Gastrocnemius medialis (tissue), 4 donors: ENCODE measurements around the gene RPL10A. TPM values are rescaled to one million over a fixed set of nuclear protein-coding genes. Genes with fewer than 3 reads are reported as not detected.

Experiments
- ATAC-seq, 2 donors: fragments of 150-250 bp; one replicate each; pipeline ENCODE4 v1.9.1; 2016
- DNase-seq, 2 donors: peaks; one replicate each; pipeline ENCODE4 v3.0.0-alpha.2; 2019
- H3K27ac ChIP-seq, 4 donors: fragments of 200-600 bp; sonication (generic); 1 replicate in 1 of 4; 2 replicates in 3 of 4; pipeline ENCODE4 v1.5.1; 2016 to 2018; ENCODE audit warnings: mild to moderate bottlenecking in 2 of 4, moderate library complexity in 1 of 4
- H3K27me3 ChIP-seq, 3 donors: fragments of 200-600 bp; sonication (generic) in 2 of 3; 1 replicate in 1 of 3; 2 replicates in 2 of 3; pipeline versions ENCODE4 v1.5.1 to v1.6.0; 2016 to 2019; ENCODE audit warnings: mild to moderate bottlenecking in 1 of 3, moderate library complexity in 1 of 3
- H3K36me3 ChIP-seq, 2 donors: fragments of 200-600 bp; sonication (generic) in 1 of 2; one replicate each; pipeline ENCODE4 v1.5.1; 2017 to 2018
- H3K4me1 ChIP-seq, 2 donors: fragments of 200-600 bp; sonication (generic) in 1 of 2; one replicate each; pipeline ENCODE4 v1.5.1; 2016 to 2017; ENCODE audit warnings: mild to moderate bottlenecking in 2 of 2
- H3K4me3 ChIP-seq, 4 donors: fragments of 200-600 bp; sonication (generic) in 3 of 4; 1 replicate in 1 of 4; 2 replicates in 3 of 4; pipeline ENCODE4 v1.5.1; 2016 to 2019; ENCODE audit warnings: mild to moderate bottlenecking in 2 of 4
- H3K9me3 ChIP-seq, 3 donors: fragments of 200-600 bp; sonication (generic) in 2 of 3; 1 replicate in 1 of 3; 2 replicates in 2 of 3; pipeline ENCODE4 v1.5.1; 2016 to 2019
- POLR2A ChIP-seq, 2 donors: fragments of 450-650 bp; IDR thresholded peaks; one replicate each; pipeline ENCODE4 v1.6.1; 2017; ENCODE audit warnings: antibody characterized with exemption in 2 of 2, mild to moderate bottlenecking in 2 of 2, moderate library complexity in 2 of 2
- in situ Hi-C, 4 donors: fragments of 200-750 bp; cut with MboI; loops; one replicate each; pipeline versions ENCODE4 v1.15.0 to v1.8.0; 2017; ENCODE audit warnings: low sequenced_read_pairs in 4 of 4
- intact Hi-C: fragments of 100-400 bp; cut with DNase I; formaldehyde crosslinking; loops from one replicate; pipeline ENCODE4 v1.15.1; 2023; ENCODE audit warnings: low total_unique reads
- total RNA-seq, 4 donors: library from RNA; depleted of rRNA; stranded (reverse); fragments of >200 nt; gene quantifications; one replicate each; pipeline versions ENCODE4 v1.1.0 to v1.2.3, GENCODE V29; 2016
- TF ChIP-seq, protein P1 (sequence below), 5 experiments: fragments of 450-650 bp in 3 of 5; fragments of 200-600 bp in 2 of 5; sonication (generic) in 2 of 5; IDR thresholded peaks in 4 of 5; conservative IDR thresholded peaks in 1 of 5; 1 replicate in 4 of 5; 2 replicates in 1 of 5; pipeline ENCODE4 v1.5.1; 2016 to 2019; ENCODE audit warnings: antibody characterized with exemption in 5 of 5, mild to moderate bottlenecking in 3 of 5, moderate library complexity in 3 of 5

Gene RPL10A
- total RNA-seq, 4 donors from 2014 or later = 772 to 1,014 (median 808) TPM

DNA sequence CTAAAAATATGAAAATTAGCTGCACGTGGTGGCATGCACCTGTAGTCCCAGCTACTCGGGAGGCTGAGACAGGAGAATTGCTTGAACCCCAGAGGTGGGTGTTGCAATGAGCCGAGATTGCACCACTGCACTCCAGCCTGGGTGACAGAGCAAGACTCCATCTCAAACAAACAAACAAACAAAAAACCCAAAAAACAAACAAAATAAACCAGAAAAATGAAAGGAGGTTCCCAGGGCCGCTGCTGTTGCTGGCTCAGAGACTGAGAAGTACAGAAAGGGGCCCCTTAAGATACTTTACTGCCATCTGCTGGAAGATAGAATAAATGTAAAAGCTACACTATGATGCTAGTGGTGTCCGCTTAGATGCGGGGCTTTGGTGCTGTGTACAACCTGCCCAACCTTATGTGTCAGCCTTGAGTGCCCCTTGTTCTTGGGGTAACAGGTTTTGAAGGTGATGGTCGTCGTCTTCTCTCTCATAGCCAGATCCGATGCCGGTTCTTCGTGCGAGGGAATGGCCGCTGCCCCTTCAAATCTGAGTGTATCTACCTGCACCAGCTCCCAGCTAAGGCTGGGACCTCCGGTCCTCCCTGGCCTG, 18.8 kb upstream of the RPL10A start:
- no peaks in the 10 kb centered on the region for H3K36me3 ChIP-seq
- TF ChIP-seq, protein P1, sequence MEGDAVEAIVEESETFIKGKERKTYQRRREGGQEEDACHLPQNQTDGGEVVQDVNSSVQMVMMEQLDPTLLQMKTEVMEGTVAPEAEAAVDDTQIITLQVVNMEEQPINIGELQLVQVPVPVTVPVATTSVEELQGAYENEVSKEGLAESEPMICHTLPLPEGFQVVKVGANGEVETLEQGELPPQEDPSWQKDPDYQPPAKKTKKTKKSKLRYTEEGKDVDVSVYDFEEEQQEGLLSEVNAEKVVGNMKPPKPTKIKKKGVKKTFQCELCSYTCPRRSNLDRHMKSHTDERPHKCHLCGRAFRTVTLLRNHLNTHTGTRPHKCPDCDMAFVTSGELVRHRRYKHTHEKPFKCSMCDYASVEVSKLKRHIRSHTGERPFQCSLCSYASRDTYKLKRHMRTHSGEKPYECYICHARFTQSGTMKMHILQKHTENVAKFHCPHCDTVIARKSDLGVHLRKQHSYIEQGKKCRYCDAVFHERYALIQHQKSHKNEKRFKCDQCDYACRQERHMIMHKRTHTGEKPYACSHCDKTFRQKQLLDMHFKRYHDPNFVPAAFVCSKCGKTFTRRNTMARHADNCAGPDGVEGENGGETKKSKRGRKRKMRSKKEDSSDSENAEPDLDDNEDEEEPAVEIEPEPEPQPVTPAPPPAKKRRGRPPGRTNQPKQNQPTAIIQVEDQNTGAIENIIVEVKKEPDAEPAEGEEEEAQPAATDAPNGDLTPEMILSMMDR (IDR thresholded peaks at IDR 0.05 in 4 of 5, conservative IDR thresholded peaks at IDR 0.05 in 1 of 5) = peak; percentile 50 to 85 (median 81)
- no peak for TF ChIP-seq POLR2A (IDR thresholded peaks at IDR 0.05)
- no peak for DNase-seq
- intact Hi-C loops = loop anchor here (1.0 kb wide), 3 partner anchors 34 to 155 kb away; partner anchors contain the start of gene PPARD
- peaks cover 25 to 26% of the 10 kb centered on the region in 2 donors for H3K4me1 ChIP-seq
- H3K27me3 ChIP-seq = no peaks in the 10 kb centered on the region
- H3K27ac ChIP-seq = no peak overlapping the region
- H3K9me3 ChIP-seq = no peaks in the 10 kb centered on the region
- in situ Hi-C loops = no loop called here
- peak; percentile 55 to 57 for ATAC-seq
- H3K4me3 ChIP-seq = no peak overlapping the region

DNA sequence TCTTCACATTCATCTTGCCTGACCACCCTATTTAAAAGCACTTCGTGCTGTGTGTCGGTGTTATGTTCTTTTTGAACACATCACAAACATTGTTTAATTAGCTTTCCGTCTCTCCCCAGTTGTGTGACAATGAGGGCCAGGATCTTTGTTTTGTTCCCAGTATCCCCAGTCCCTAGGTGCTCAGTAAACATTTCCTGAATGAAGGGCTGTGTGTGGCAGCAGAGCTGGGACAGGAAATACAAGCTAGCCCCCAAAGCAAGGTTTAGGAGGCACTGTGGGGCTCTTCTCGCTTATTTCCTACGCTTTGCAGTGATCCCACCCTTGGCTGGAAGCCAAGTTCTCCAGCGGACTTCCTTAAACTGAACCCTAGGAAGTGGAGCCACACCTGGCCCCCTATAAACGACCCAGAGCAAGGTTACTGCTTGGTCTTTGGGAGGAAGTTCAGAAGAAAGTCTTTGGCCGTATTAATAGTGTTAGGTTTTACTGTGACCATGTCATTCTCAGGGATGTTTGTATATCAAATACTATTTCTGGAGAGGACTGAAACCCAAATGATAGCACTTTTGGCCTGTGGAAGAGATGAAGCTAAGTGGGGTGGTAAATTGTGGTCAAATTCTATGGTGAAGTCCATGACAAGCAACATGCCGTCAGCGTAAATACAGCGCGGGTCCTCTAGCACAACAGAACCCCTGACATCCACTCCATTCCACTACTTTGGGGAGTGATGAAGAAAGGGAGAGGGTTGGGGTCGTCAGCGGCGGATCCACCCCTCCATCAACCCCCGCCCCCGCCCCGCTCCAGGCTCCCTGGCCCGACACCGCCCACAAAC, 16.6 kb upstream of the RPL10A start:
- ATAC-seq (peak in 1 of 2 donors; percentile 2), DNase-seq (no peak)
- Histone ChIP-seq H3K4me1 (peaks cover 34 to 40% of the 10 kb centered on the region in 2 donors), H3K9me3 (no peaks in the 10 kb centered on the region), H3K27me3 (no peaks in the 10 kb centered on the region), H3K27ac (peak overlapping the region; percentile 81 to 89 (median 82)), H3K4me3 (peak overlapping the region; percentile 35 to 77 (median 64)), H3K36me3 (no peaks in the 10 kb centered on the region)
- intact Hi-C loops (loop anchor here (1.0 kb wide), 1 partner anchor 17 kb away; the partner anchor contains the start of gene RPL10A), in situ Hi-C loops (loop anchor here (5.0 to 10.0 kb wide), 2 partner anchors 107 to 109 kb away; partner anchors contain the start of gene PPARD (in 4 of the 4))
- no peak for TF ChIP-seq POLR2A (IDR thresholded peaks at IDR 0.05)
- TF ChIP-seq, protein P1 (IDR thresholded peaks at IDR 0.05 in 4 of 5, conservative IDR thresholded peaks at IDR 0.05 in 1 of 5) = no peak

DNA sequence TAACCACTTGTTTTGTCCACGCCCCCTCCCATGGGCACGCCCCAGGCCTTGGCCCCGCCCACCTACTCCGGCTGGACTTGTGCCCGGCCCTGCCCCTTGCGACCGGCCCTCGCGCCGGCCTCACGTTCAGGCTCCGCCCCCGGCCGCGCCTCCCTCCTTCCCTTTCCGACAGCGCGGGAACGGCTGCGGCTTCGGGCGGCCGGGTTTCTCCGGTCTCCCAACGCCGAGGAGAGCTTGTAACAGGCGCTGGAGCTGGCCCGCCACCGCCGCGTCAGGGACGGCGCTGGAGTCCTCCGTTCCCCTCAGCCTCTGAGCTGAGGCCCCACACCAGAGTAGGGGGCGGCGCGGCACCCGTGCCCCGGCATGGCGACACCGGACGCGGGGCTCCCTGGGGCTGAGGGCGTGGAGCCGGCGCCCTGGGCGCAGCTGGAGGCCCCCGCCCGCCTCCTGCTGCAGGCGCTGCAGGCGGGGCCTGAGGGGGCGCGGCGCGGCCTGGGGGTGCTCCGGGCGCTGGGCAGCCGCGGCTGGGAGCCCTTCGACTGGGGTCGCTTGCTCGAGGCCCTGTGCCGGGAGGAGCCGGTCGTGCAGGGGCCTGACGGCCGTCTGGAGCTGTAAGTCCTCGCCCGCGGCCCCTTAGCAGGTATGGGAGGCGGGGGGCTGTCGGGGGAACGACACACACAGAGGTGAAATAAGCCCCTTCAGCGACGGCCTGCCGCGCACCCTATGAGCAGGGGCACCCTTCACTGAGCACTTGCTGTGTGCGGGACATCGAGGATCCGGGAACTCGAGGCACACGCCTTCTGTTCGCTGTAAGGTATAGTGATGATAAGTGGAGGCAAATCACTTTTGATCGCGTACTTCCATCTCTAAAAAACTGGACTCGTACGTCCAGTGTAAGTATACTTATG, 15.8 kb upstream of the RPL10A start, which contains the start of gene FANCE:
Gene FANCE, plus strand, starts transcription at position 156 of the 908 bp plus-strand sequence. Its CDS starts 208 bp downstream, at position 364.
- in situ Hi-C loops (loop anchor here (5.0 to 10.0 kb wide), 2 partner anchors 108 to 110 kb away; partner anchors contain the start of gene PPARD (in 4 of the 4)), intact Hi-C loops (loop anchor here (1.0 kb wide), 1 partner anchor 16 kb away; the partner anchor contains the start of gene RPL10A)
- DNase-seq (peak; percentile 88 to 93), ATAC-seq (peak; percentile 69 to 72)
- TF ChIP-seq, protein P1 (IDR thresholded peaks at IDR 0.05 in 4 of 5, conservative IDR thresholded peaks at IDR 0.05 in 1 of 5) = peak in 1 of 5 experiments; percentile 12
- peak; percentile 80 to 86 for TF ChIP-seq POLR2A (IDR thresholded peaks at IDR 0.05)
- peaks cover 34 to 40% of the 10 kb centered on the region in 2 donors for H3K4me1 ChIP-seq
- H3K27me3 ChIP-seq = no peaks in the 10 kb centered on the region
- H3K9me3 ChIP-seq = no peaks in the 10 kb centered on the region
- H3K27ac ChIP-seq = peak within 1 kb of the TSS; percentile 81 to 89 (median 82)
- peak within 1 kb of the TSS; percentile 62 to 77 (median 72) for H3K4me3 ChIP-seq
- peaks cover 0 to 7% of the 10 kb centered on the region in 2 donors for H3K36me3 ChIP-seq

DNA sequence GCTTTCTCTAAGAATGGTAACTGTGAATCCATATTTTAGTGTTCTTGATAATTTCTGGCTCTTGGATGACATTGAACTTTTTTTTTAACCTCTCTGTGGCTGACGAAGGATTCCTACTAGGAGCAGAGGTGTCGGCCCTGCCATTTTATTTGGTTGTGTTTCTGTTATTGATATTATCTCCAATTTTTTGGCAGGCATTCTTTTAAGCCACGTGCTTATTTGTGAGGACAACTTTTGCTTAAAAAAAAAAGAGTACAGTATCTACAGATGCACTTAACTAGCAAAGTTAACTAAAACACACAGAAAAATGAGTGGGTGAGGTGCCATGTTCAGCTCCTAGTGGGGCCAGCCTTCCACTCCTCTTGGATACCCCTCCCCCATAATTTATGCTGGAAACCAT, 15.0 kb upstream of the RPL10A start:
- Histone ChIP-seq H3K27me3 (no peaks in the 10 kb centered on the region), H3K36me3 (peaks cover 0 to 9% of the 10 kb centered on the region in 2 donors), H3K27ac (peak overlapping the region; percentile 81 to 89 (median 82)), H3K4me1 (peaks cover 34 to 40% of the 10 kb centered on the region in 2 donors), H3K9me3 (no peaks in the 10 kb centered on the region), H3K4me3 (peak overlapping the region; percentile 62 to 77 (median 72))
- intact Hi-C loops (no loop called here), in situ Hi-C loops (loop anchor here (5.0 to 10.0 kb wide), 2 partner anchors 108 to 111 kb away; partner anchors contain the start of gene PPARD (in 4 of the 4))
- no peak for ATAC-seq
- TF ChIP-seq, protein P1 (IDR thresholded peaks at IDR 0.05 in 4 of 5, conservative IDR thresholded peaks at IDR 0.05 in 1 of 5) = no peak
- no peak for TF ChIP-seq POLR2A (IDR thresholded peaks at IDR 0.05)
- DNase-seq = no peak
